Endodermal cell (in vitro differentiated cells): ENCODE measurements around the gene NCAPH2. TPM values are rescaled to one million over a fixed set of nuclear protein-coding genes. Genes with fewer than 3 reads are reported as not detected.

Experiments
- DNase-seq: peaks from one replicate; pipeline ENCODE4 v3.0.0-alpha.2; 2017
- H3K27ac ChIP-seq: 2 replicates; pipeline ENCODE4 v1.5.1; 2013; ENCODE audit warnings: mild to moderate bottlenecking, low read depth, low read length, moderate library complexity
- H3K27me3 ChIP-seq: 2 replicates; pipeline ENCODE4 v1.6.1; 2013; ENCODE audit warnings: mild to moderate bottlenecking, low read length, moderate library complexity; ENCODE audit not compliant: insufficient read depth, control insufficient read depth, poor library complexity, severe bottlenecking
- H3K36me3 ChIP-seq: 2 replicates; pipeline ENCODE4 v1.7.0; 2013; ENCODE audit warnings: mild to moderate bottlenecking, low read length, moderate library complexity; ENCODE audit not compliant: control insufficient read depth, insufficient read depth
- H3K4me1 ChIP-seq: one replicate; pipeline ENCODE4 v1.7.0; 2013; ENCODE audit warnings: low read length; ENCODE audit not compliant: control insufficient read depth, insufficient read depth
- H3K4me3 ChIP-seq: 2 replicates; pipeline ENCODE4 v1.5.1; 2013; ENCODE audit warnings: mild to moderate bottlenecking, low read length, moderate library complexity
- H3K9ac ChIP-seq: 2 replicates; pipeline ENCODE4 v1.6.1; 2013; ENCODE audit warnings: mild to moderate bottlenecking, low read length, moderate library complexity; ENCODE audit not compliant: poor library complexity, severe bottlenecking; ENCODE audit errors: extremely low read depth
- H3K9me3 ChIP-seq: 2 replicates; pipeline ENCODE4 v1.6.1; 2013; ENCODE audit warnings: mild to moderate bottlenecking, low read length, moderate library complexity; ENCODE audit not compliant: control insufficient read depth
- H3K27ac Mint-ChIP-seq: 2 replicates; pipeline ENCODE4 v1.8.0; 2020; ENCODE audit warnings: mixed read lengths
- H3K27me3 Mint-ChIP-seq: 2 replicates; pipeline ENCODE4 v1.8.0; 2021; ENCODE audit warnings: mild to moderate bottlenecking, mixed read lengths; ENCODE audit not compliant: insufficient read depth
- H3K36me3 Mint-ChIP-seq: 2 replicates; pipeline ENCODE4 v1.8.0; 2020; ENCODE audit warnings: low read depth, mixed read lengths
- H3K4me1 Mint-ChIP-seq: 2 replicates; pipeline ENCODE4 v1.8.0; 2020; ENCODE audit warnings: mixed read lengths
- H3K4me3 Mint-ChIP-seq: 2 replicates; pipeline ENCODE4 v1.8.0; 2020; ENCODE audit warnings: mild to moderate bottlenecking, moderate library complexity, mixed read lengths
- H3K9me3 Mint-ChIP-seq: 2 replicates; pipeline ENCODE4 v1.8.0; 2020; ENCODE audit warnings: mild to moderate bottlenecking, mixed read lengths
- CTCF ChIP-seq: fragments of 200-600 bp; sonication (generic); conservative IDR thresholded peaks from 2 replicates; pipeline ENCODE4 v1.5.0; 2021; ENCODE audit warnings: antibody characterized with exemption, mild to moderate bottlenecking
- WGBS, 2 experiments: methylation state at CpG; one replicate each; pipeline versions ENCODE4 v1.1.5 to v1.1.7; 2013; ENCODE audit warnings: missing lambda C conversion rate in 2 of 2, mixed read lengths in 1 of 2; ENCODE audit not compliant: insufficient coverage in 1 of 2, insufficient read length in 1 of 2; 5-methylcytosine and 5-hydroxymethylcytosine counted together
- total RNA-seq, 2 donors: library from RNA; stranded (reverse); fragmentation: NEBNext Ultra II Directional in 1 of 2; extraction: Animal tissue kit (Norgen Biotek cat#: 25700) in 1 of 2; gene quantifications; 2 replicates in 1 of 2; 3 replicates in 1 of 2; pipeline ENCODE4 v1.2.1, GENCODE V29; 2021

NCAPH2 gene
- total RNA-seq, 2 donors from 2014 or later: 63.3 to 73.1 TPM

GRCh38 chr22:50506611-50507420, 1.2 kb upstream of the NCAPH2 start:
- Histone ChIP-seq H3K9me3 (no peaks in the 10 kb centered on the region), H3K36me3 (peaks cover 15% of the 10 kb centered on the region), H3K27ac (no peak overlapping the region), H3K27me3 (no peaks in the 10 kb centered on the region), H3K4me3 (peak overlapping the region; percentile 97), H3K4me1 (peaks cover 8% of the 10 kb centered on the region), H3K9ac (peak overlapping the region; percentile 69)
- Mint-ChIP-seq H3K4me3 (peak overlapping the region; percentile 95), H3K9me3 (no peaks in the 10 kb centered on the region), H3K27me3 (no peaks in the 10 kb centered on the region), H3K27ac (peak overlapping the region; percentile 87), H3K36me3 (peaks cover 2% of the 10 kb centered on the region), H3K4me1 (peaks cover 8% of the 10 kb centered on the region)
- peak; percentile 64 for DNase-seq
- TF ChIP-seq CTCF: no peak
- 45 to 47% methylated on average over 3 to 21 of the region's 21 CpGs for whole genome bisulfite sequencing, 2 experiments

- Mint-ChIP-seq H3K9me3 (no peaks in the 10 kb centered on the region), H3K27ac (peak within 1 kb of the TSS; percentile 97), H3K4me3 (peak within 1 kb of the TSS; percentile 95), H3K36me3 (peaks cover 5% of the 10 kb centered on the region), H3K27me3 (no peaks in the 10 kb centered on the region), H3K4me1 (peaks cover 8% of the 10 kb centered on the region)
- Histone ChIP-seq H3K9me3 (no peaks in the 10 kb centered on the region), H3K4me1 (peaks cover 8% of the 10 kb centered on the region), H3K27ac (peak within 1 kb of the TSS; percentile 94), H3K27me3 (no peaks in the 10 kb centered on the region), H3K36me3 (peaks cover 15% of the 10 kb centered on the region), H3K4me3 (peak within 1 kb of the TSS; percentile 97), H3K9ac (peak within 1 kb of the TSS; percentile 81)
- no peak for TF ChIP-seq CTCF
- WGBS, 2 experiments: 0% methylated on average over 1 to 43 of the region's 62 CpGs
- peak; percentile 99 for DNase-seq
Observed at GRCh38 chr22:50507421-50507990, 518 bp upstream of the NCAPH2 start, which contains the start of gene LMF2. LMF2 (minus strand) TSS chr22:50507702; CDS start chr22:50507675, 27 bp downstream.

- peak overlapping the region; percentile 56 for H3K27ac Mint-ChIP-seq
- H3K9me3 ChIP-seq: no peaks in the 10 kb centered on the region
- no peaks in the 10 kb centered on the region for H3K9me3 Mint-ChIP-seq
- H3K27me3 Mint-ChIP-seq: no peaks in the 10 kb centered on the region
- 53 to 54% methylated on average over 3 of the region's 3 CpGs for WGBS, 2 experiments
- DNase-seq: no peak
- H3K4me1 Mint-ChIP-seq: peaks cover 8% of the 10 kb centered on the region
- no peak overlapping the region for H3K27ac ChIP-seq
- peaks cover 20% of the 10 kb centered on the region for H3K36me3 ChIP-seq
- peak overlapping the region; percentile 81 for H3K9ac ChIP-seq
- no peaks in the 10 kb centered on the region for H3K27me3 ChIP-seq
- H3K4me1 ChIP-seq: peaks cover 8% of the 10 kb centered on the region
- peak overlapping the region; percentile 93 for H3K4me3 ChIP-seq
- peak overlapping the region; percentile 79 for H3K4me3 Mint-ChIP-seq
- TF ChIP-seq CTCF: no peak
- peaks cover 5% of the 10 kb centered on the region for H3K36me3 Mint-ChIP-seq
Observed at GRCh38 chr22:50508897-50509296, 873 bp downstream of the NCAPH2 start.
